ENCODE results near the gene SOWAHA. TPM values are rescaled to one million over a fixed set of nuclear protein-coding genes. Genes with fewer than 3 reads are reported as not detected.

Gene SOWAHA
- polyA plus RNA-seq, 3 donors = not detected

DNA sequence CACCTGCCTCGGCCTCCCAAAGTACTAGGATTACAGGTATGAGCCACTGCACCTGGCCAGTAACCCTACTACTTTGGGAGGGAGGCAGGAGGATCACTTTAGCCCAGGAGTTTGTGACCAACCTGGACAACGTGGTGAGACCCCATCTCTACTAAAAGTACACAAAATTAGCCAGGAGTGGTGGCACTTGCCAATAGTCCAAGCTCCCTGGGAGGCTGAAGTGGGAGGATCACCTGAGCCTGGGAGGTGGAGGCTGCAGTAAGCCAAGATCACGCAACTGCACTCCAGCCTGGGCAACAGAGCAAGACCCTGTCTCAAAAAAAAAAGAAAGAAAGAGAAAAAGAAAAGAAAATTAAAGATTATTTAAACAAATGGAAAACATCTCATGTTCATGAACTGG is 42.9 kb downstream of the SOWAHA start:
- WGBS (ENCODE audit: insufficient coverage) = no CpG with 5 or more reads among the region's 3 CpGs

DNA sequence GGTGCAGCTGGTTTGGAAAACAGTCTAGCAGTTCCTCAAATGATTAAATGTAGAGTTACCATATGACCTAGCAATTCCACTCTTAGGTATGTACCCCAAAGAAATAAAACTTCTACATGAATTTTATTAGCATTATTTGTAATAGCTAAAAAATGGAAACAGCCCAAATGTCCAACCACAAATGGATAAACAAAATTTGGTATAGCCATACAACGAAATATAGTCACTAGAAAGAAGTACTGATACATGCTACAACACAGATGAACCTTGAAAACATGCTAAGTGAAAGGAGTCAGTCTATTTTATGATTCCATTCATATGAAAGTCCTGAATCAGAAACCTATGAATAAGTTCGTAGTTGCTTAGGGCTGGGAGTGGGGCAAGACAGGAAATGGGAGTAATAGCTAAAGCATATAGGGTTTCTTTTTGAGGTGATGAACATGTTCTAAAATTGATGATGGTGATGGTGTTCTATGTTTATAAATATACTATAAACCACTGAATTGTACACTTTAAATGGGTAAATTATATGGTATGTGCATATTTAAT is 46.9 kb downstream of the SOWAHA start:
- intact Hi-C loops (cut with micrococcal nuclease) = loop anchor here in 1 of 2 donors (10.0 kb wide), 1 partner anchor 565 kb away; the partner anchor contains the start of gene SLC22A4
- Histone ChIP-seq H3K79me2 (ENCODE audit: insufficient read depth, low read length) (no peaks in the 10 kb centered on the region), H3K9me3 (replicated peaks in 1 of 2; ENCODE audit: control insufficient read depth in 1 of 2, insufficient read depth in 1 of 2, low read length in 2 of 2) (no peaks in the 10 kb centered on the region), H2AFZ (ENCODE audit: insufficient read depth, low read depth, low read length, poor library complexity, severe bottlenecking) (no peak overlapping the region), H3K36me3 (replicated peaks in 1 of 2; ENCODE audit: control insufficient read depth in 1 of 2, insufficient read depth in 2 of 2, low read length in 2 of 2) (no peaks in the 10 kb centered on the region), H3K27me3 (ENCODE audit: control insufficient read depth in 2 of 2, insufficient read depth in 2 of 2, low read length in 2 of 2) (no peaks in the 10 kb centered on the region), H3K4me1 (ENCODE audit: control insufficient read depth in 1 of 2, insufficient read depth in 2 of 2, low read length in 2 of 2) (peaks cover 0 to 12% of the 10 kb centered on the region in 2 donors), H3K4me2 (replicated peaks; ENCODE audit: extremely low read depth, low read length, poor library complexity, severe bottlenecking) (no peak overlapping the region), H4K20me1 (ENCODE audit: insufficient read depth, low read length) (no peaks in the 10 kb centered on the region), H3K27ac (ENCODE audit: low read depth in 1 of 2, low read length in 2 of 2) (no peak overlapping the region), H3K9ac (ENCODE audit: insufficient read depth, low read length, poor library complexity, severe bottlenecking) (no peak overlapping the region), H3K4me3 (replicated peaks in 1 of 3; ENCODE audit: low read depth in 2 of 3, low read length in 3 of 3) (no peak overlapping the region)
- H3K36me3 Mint-ChIP-seq = no peaks in the 10 kb centered on the region
- H3K27ac Mint-ChIP-seq = no peak overlapping the region
- H3K4me1 Mint-ChIP-seq = peaks cover 3% of the 10 kb centered on the region
- TF ChIP-seq, protein P1, sequence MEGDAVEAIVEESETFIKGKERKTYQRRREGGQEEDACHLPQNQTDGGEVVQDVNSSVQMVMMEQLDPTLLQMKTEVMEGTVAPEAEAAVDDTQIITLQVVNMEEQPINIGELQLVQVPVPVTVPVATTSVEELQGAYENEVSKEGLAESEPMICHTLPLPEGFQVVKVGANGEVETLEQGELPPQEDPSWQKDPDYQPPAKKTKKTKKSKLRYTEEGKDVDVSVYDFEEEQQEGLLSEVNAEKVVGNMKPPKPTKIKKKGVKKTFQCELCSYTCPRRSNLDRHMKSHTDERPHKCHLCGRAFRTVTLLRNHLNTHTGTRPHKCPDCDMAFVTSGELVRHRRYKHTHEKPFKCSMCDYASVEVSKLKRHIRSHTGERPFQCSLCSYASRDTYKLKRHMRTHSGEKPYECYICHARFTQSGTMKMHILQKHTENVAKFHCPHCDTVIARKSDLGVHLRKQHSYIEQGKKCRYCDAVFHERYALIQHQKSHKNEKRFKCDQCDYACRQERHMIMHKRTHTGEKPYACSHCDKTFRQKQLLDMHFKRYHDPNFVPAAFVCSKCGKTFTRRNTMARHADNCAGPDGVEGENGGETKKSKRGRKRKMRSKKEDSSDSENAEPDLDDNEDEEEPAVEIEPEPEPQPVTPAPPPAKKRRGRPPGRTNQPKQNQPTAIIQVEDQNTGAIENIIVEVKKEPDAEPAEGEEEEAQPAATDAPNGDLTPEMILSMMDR (IDR thresholded peaks at IDR 0.05) = no peak
- no peak for DNase-seq
- H3K9me3 Mint-ChIP-seq = peaks cover 0 to 1% (median 0%) of the 10 kb centered on the region in 7 donors
- no peak overlapping the region for H3K4me3 Mint-ChIP-seq
- WGBS (ENCODE audit: insufficient coverage) = 80% methylated on average over 1 of the region's 2 CpGs
- peaks cover 7 to 12% (median 9%) of the 10 kb centered on the region in 3 donors for H3K27me3 Mint-ChIP-seq (ENCODE audit: low read depth in 3 of 3)

More for the DNA sequence above, 42.9 kb downstream of the SOWAHA start:
- Mint-ChIP-seq H3K9me3 (peaks cover 0 to 1% (median 0%) of the 10 kb centered on the region in 7 donors), H3K36me3 (no peaks in the 10 kb centered on the region), H3K27ac (peak overlapping the region in 1 of 7 donors; percentile 50), H3K4me1 (no peaks in the 10 kb centered on the region), H3K27me3 (ENCODE audit: low read depth in 3 of 3) (peaks cover 5 to 9% (median 9%) of the 10 kb centered on the region in 3 donors), H3K4me3 (no peak overlapping the region)
- Histone ChIP-seq H3K27me3 (ENCODE audit: control insufficient read depth in 2 of 2, insufficient read depth in 2 of 2, low read length in 2 of 2) (no peaks in the 10 kb centered on the region), H3K27ac (ENCODE audit: low read depth in 1 of 2, low read length in 2 of 2) (no peak overlapping the region), H3K9me3 (replicated peaks in 1 of 2; ENCODE audit: control insufficient read depth in 1 of 2, insufficient read depth in 1 of 2, low read length in 2 of 2) (no peaks in the 10 kb centered on the region), H3K4me1 (ENCODE audit: control insufficient read depth in 1 of 2, insufficient read depth in 2 of 2, low read length in 2 of 2) (no peaks in the 10 kb centered on the region), H3K4me2 (replicated peaks; ENCODE audit: extremely low read depth, low read length, poor library complexity, severe bottlenecking) (no peak overlapping the region), H3K36me3 (replicated peaks in 1 of 2; ENCODE audit: control insufficient read depth in 1 of 2, insufficient read depth in 2 of 2, low read length in 2 of 2) (no peaks in the 10 kb centered on the region), H3K9ac (ENCODE audit: insufficient read depth, low read length, poor library complexity, severe bottlenecking) (no peak overlapping the region), H3K4me3 (replicated peaks in 1 of 3; ENCODE audit: low read depth in 2 of 3, low read length in 3 of 3) (no peak overlapping the region), H2AFZ (ENCODE audit: insufficient read depth, low read depth, low read length, poor library complexity, severe bottlenecking) (no peak overlapping the region), H4K20me1 (ENCODE audit: insufficient read depth, low read length) (no peaks in the 10 kb centered on the region), H3K79me2 (ENCODE audit: insufficient read depth, low read length) (no peaks in the 10 kb centered on the region)
- intact Hi-C loops (cut with micrococcal nuclease) = no loop called here
- TF ChIP-seq, protein P1 (IDR thresholded peaks at IDR 0.05) = no peak
- DNase-seq = no peak

All from CD14-positive monocyte (primary cell).